ENCODE results near the gene TMEM132C.

Gene TMEM132C

DNA sequence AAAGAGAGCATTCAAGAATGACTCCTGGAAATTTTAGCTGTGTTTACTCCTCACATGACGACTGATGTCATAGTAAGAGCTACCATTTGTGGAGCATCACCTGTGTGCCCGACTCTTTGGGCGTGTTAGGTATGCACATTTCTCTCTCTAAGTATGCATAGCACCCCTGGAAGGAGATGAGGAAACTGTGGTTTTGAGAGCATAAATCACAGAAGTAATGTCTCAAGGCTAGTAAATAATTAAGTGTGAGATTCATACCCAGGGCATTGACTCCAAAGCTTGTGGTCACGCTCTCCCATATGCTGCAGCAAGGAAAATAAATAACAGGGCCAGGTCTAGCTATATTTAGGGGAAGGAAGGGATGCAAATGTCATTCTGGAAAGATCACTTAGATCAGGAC lies 340.7 kb downstream of the TMEM132C start:
- H2AFZ ChIP-seq (ENCODE audit: low read length) = no peak overlapping the region
- no peak overlapping the region for H3K27ac ChIP-seq (ENCODE audit: low read length)
- H4K20me1 ChIP-seq (ENCODE audit: insufficient read depth, low read length) = no peaks in the 10 kb centered on the region
- no peak overlapping the region for H3K4me2 ChIP-seq (ENCODE audit: low read depth, low read length)
- no peaks in the 10 kb centered on the region for H3K27me3 ChIP-seq (replicated peaks; ENCODE audit: insufficient read depth, low read length)
- no peaks in the 10 kb centered on the region for H3K79me2 ChIP-seq (ENCODE audit: low read length)
- H3K36me3 ChIP-seq (replicated peaks; ENCODE audit: insufficient read depth, low read length) = no peaks in the 10 kb centered on the region
- H3K9ac ChIP-seq (ENCODE audit: low read length) = no peak overlapping the region
- no peak overlapping the region for H3K4me3 ChIP-seq (ENCODE audit: low read length)
- TF ChIP-seq EZH2phosphoT487 (IDR thresholded peaks at IDR 0.05; ENCODE audit: low read length) = no peak
- no peak for TF ChIP-seq EZH2 (optimal IDR thresholded peaks at IDR 0.05; ENCODE audit: low read depth, low read length)
- TF ChIP-seq, protein P1, sequence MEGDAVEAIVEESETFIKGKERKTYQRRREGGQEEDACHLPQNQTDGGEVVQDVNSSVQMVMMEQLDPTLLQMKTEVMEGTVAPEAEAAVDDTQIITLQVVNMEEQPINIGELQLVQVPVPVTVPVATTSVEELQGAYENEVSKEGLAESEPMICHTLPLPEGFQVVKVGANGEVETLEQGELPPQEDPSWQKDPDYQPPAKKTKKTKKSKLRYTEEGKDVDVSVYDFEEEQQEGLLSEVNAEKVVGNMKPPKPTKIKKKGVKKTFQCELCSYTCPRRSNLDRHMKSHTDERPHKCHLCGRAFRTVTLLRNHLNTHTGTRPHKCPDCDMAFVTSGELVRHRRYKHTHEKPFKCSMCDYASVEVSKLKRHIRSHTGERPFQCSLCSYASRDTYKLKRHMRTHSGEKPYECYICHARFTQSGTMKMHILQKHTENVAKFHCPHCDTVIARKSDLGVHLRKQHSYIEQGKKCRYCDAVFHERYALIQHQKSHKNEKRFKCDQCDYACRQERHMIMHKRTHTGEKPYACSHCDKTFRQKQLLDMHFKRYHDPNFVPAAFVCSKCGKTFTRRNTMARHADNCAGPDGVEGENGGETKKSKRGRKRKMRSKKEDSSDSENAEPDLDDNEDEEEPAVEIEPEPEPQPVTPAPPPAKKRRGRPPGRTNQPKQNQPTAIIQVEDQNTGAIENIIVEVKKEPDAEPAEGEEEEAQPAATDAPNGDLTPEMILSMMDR (IDR thresholded peaks at IDR 0.05; ENCODE audit: low read length) = no peak
- no peaks in the 10 kb centered on the region for H3F3A ChIP-seq (ENCODE audit: insufficient read depth, low read length)
- H3K9me3 ChIP-seq (replicated peaks; ENCODE audit: insufficient read depth, low read length) = no peaks in the 10 kb centered on the region
- no peaks in the 10 kb centered on the region for H3K4me1 ChIP-seq (ENCODE audit: low read length)
- H3K9me2 ChIP-seq (replicated peaks; ENCODE audit: insufficient read depth, low read length) = no peaks in the 10 kb centered on the region
- no peak for DNase-seq

DNA sequence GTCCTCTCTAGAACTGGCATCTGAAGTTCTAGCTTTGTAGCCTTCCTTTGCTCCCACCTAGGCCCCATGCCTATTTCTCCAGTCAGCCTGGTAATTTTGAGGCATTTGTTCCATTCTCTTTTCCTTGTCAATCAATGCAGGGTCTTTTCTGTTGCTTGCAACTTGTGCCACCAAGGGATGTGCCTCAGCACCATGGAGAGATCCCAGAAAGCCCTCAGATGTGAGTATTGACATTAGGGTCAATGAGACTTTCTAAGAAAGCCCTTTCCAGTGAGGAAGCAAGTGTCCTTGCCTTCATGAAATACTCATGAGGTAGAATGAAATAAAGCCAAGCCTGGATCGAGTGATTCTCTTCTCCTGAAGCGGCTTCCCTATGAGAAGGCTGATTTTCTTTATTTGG lies 342.9 kb downstream of the TMEM132C start:
- Histone ChIP-seq H3K4me1 (ENCODE audit: low read length) (no peaks in the 10 kb centered on the region), H4K20me1 (ENCODE audit: insufficient read depth, low read length) (no peaks in the 10 kb centered on the region), H3K79me2 (ENCODE audit: low read length) (no peaks in the 10 kb centered on the region), H3K9ac (ENCODE audit: low read length) (no peak overlapping the region), H3K4me2 (ENCODE audit: low read depth, low read length) (no peak overlapping the region), H3K27ac (ENCODE audit: low read length) (no peak overlapping the region), H3K27me3 (replicated peaks; ENCODE audit: insufficient read depth, low read length) (no peaks in the 10 kb centered on the region), H3K4me3 (ENCODE audit: low read length) (no peak overlapping the region), H3K36me3 (replicated peaks; ENCODE audit: insufficient read depth, low read length) (no peaks in the 10 kb centered on the region), H3F3A (ENCODE audit: insufficient read depth, low read length) (no peaks in the 10 kb centered on the region), H2AFZ (ENCODE audit: low read length) (no peak overlapping the region), H3K9me3 (replicated peaks; ENCODE audit: insufficient read depth, low read length) (no peaks in the 10 kb centered on the region), H3K9me2 (replicated peaks; ENCODE audit: insufficient read depth, low read length) (no peaks in the 10 kb centered on the region)
- DNase-seq = no peak
- no peak for TF ChIP-seq EZH2phosphoT487 (IDR thresholded peaks at IDR 0.05; ENCODE audit: low read length)
- TF ChIP-seq EZH2 (optimal IDR thresholded peaks at IDR 0.05; ENCODE audit: low read depth, low read length) = no peak
- TF ChIP-seq, protein P1 (IDR thresholded peaks at IDR 0.05; ENCODE audit: low read length) = no peak

DNA sequence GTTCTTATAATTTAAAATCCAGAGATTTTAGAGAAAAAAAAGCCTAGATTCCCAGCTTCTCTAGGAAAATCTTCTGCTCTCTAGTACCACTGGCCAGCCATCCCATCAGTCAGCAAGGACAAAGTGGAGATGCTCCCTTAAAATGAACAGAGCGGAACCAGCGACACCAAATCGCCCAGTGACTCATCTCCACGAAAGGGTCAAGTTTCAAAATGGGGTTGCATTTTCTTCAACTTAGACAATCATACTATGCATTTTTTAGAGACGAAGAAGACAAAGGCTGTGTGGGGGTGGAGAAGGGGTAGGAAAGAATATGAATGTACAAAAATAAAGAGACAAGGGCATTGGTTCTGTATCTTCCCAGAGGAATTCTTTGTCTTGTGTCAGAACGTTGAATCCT lies 344.8 kb downstream of the TMEM132C start:
- DNase-seq = no peak
- Histone ChIP-seq H3F3A (ENCODE audit: insufficient read depth, low read length) (no peaks in the 10 kb centered on the region), H3K36me3 (replicated peaks; ENCODE audit: insufficient read depth, low read length) (no peaks in the 10 kb centered on the region), H3K9ac (ENCODE audit: low read length) (no peak overlapping the region), H3K9me2 (replicated peaks; ENCODE audit: insufficient read depth, low read length) (no peaks in the 10 kb centered on the region), H3K27ac (ENCODE audit: low read length) (no peak overlapping the region), H3K4me3 (ENCODE audit: low read length) (no peak overlapping the region), H4K20me1 (ENCODE audit: insufficient read depth, low read length) (no peaks in the 10 kb centered on the region), H3K4me1 (ENCODE audit: low read length) (no peaks in the 10 kb centered on the region), H3K79me2 (ENCODE audit: low read length) (no peaks in the 10 kb centered on the region), H3K4me2 (ENCODE audit: low read depth, low read length) (no peak overlapping the region), H3K27me3 (replicated peaks; ENCODE audit: insufficient read depth, low read length) (no peaks in the 10 kb centered on the region), H2AFZ (ENCODE audit: low read length) (no peak overlapping the region), H3K9me3 (replicated peaks; ENCODE audit: insufficient read depth, low read length) (no peaks in the 10 kb centered on the region)
- TF ChIP-seq EZH2 (optimal IDR thresholded peaks at IDR 0.05; ENCODE audit: low read depth, low read length) (no peak), EZH2phosphoT487 (IDR thresholded peaks at IDR 0.05; ENCODE audit: low read length) (no peak)
- TF ChIP-seq, protein P1 (IDR thresholded peaks at IDR 0.05; ENCODE audit: low read length) = no peak

Measured in MM.1S (cell line).